BE2C (cell line): ENCODE measurements around the gene TUBB.

Experiments used
- DNase-seq: peaks from one replicate; pipeline ENCODE4 v3.0.0-alpha.2; 2020
- H3K27me3 ChIP-seq: fragments of 250-450 bp; sonication (Bioruptor Pico); 2 replicates; pipeline ENCODE4 v1.5.1; 2020; ENCODE audit warnings: mild to moderate bottlenecking
- H3K36me3 ChIP-seq: fragments of 250-450 bp; sonication (Bioruptor Pico); 2 replicates; pipeline ENCODE4 v1.5.1; 2020; ENCODE audit warnings: mild to moderate bottlenecking
- H3K4me1 ChIP-seq: fragments of 250-450 bp; sonication (Bioruptor Pico); 2 replicates; pipeline ENCODE4 v1.5.1; 2020
- H3K4me3 ChIP-seq: 2 replicates; pipeline ENCODE4 v1.5.1; 2011; ENCODE audit warnings: low read depth, low read length
- H3K9me3 ChIP-seq: fragments of 250-450 bp; sonication (Bioruptor Pico); 2 replicates; pipeline ENCODE4 v1.5.1; 2020
- CTCF ChIP-seq: IDR thresholded peaks from 2 replicates; pipeline ENCODE4 v1.5.1; 2012; ENCODE audit warnings: mild to moderate bottlenecking, low read depth, low read length

Gene TUBB

DNA sequence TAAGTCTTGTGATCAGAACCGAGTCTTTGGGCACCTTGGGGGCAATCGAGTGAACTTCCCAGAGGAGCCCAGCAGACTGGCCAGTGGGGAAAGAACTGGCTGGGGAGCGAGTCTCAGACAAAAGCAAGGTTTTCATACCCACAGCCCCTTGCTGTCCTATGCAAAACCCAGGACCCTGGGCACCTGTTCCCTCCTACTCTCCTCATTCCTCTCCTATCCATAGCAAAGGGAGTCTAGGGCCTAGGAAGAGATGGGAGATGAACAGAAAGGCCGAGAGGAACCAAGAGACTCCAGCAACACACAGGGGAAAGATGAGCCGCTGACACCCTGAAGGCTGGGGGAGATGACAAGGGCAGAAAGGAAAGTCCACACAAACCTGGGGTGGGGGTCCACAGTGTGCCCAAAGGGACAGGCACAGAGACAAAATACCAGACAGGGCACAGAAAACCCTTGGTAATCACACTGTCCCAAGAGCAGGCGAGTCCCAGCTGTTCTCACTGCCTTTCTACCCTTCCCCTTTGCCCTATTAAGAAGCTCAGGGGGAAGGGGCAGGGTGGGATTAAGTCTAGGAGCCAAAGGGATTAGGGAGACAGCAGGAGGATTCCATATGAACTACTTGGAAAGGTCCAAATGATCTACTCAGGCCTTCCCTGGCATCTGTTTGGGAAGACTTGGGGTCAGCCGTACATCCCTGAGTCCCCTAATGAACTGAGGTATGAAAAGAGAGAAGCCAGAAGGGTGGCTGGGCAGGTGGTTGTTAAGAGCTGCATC is 40.2 kb upstream of the TUBB start:
- Histone ChIP-seq H3K4me3 (no peak overlapping the region; the same call in 1 of the 2 replicates), H3K27me3 (no peaks in the 10 kb centered on the region), H3K36me3 (peaks cover 49% of the 10 kb centered on the region), H3K9me3 (no peaks in the 10 kb centered on the region), H3K4me1 (peaks cover 7% of the 10 kb centered on the region)
- no peak for TF ChIP-seq CTCF
- no peak for DNase-seq

- Histone ChIP-seq H3K36me3 (peaks cover 44% of the 10 kb centered on the region), H3K4me3 (peak overlapping the region; percentile 74), H3K27me3 (no peaks in the 10 kb centered on the region), H3K9me3 (no peaks in the 10 kb centered on the region), H3K4me1 (peaks cover 11% of the 10 kb centered on the region)
- TF ChIP-seq CTCF: no peak
- no peak for DNase-seq
Observed at GRCh38 chr6:30681766-30682142, 38.4 kb upstream of the TUBB start.

DNA sequence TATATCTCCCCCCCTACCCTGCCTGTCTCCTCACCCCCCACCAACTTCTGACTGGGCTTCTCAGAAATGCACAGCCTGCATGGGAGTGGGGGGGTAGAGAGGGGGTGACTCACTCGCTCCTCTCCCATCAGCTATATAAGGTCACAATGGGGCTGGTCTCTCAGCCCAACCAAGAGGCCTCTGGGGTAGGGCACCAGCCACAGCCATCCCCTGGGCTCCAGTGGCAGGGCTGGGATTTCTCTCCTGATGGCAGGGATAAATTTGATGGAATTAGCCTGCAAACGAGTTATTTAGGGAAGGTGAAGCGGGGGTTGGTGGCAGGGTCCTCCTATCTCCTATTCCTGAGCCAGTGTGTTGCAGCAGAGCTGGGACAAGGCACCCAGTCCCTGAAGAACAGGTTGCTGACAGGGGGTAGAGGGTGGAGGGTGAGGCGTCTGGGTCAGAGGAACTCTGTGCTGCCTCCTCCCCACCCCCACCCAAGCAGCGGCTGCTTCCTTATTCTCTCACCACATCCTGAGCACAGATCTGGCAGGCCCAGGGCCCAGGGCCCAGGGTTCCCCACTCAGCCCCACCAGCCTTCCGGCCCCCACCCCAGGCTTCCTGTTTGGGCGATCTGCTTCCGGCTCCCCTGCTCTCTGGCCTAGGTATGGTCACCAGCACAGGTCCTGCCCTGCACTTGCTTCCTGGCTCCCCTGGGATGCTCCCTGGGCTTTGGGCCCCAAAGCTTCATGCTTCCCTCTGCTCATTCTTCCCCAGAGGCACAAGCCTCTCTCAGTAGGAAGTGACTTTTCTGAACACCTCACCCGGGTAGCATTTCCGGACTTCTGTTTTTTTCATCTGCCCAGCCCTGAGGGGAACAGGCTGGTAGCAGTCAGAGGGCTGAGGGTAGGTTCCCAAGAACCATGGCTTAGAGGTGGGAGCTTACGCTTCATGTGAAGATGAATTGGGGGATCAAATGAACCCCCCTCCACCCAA is 37.7 kb upstream of the TUBB start:
- peaks cover 37% of the 10 kb centered on the region for H3K36me3 ChIP-seq
- TF ChIP-seq CTCF: no peak
- peaks cover 11% of the 10 kb centered on the region for H3K4me1 ChIP-seq
- no peaks in the 10 kb centered on the region for H3K27me3 ChIP-seq
- H3K9me3 ChIP-seq: no peaks in the 10 kb centered on the region
- peak overlapping the region; percentile 74 for H3K4me3 ChIP-seq
- DNase-seq: peak; percentile 77

GRCh38 chr6:30683183-30683979 is 36.8 kb upstream of the TUBB start:
- peak overlapping the region; percentile 74 for H3K4me3 ChIP-seq
- peaks cover 16% of the 10 kb centered on the region for H3K4me1 ChIP-seq
- peaks cover 32% of the 10 kb centered on the region for H3K36me3 ChIP-seq
- H3K9me3 ChIP-seq: no peaks in the 10 kb centered on the region
- H3K27me3 ChIP-seq: no peaks in the 10 kb centered on the region
- no peak for DNase-seq
- no peak for TF ChIP-seq CTCF

GRCh38 chr6:30683980-30684338 is 36.2 kb upstream of the TUBB start:
- Histone ChIP-seq H3K4me1 (peaks cover 16% of the 10 kb centered on the region), H3K27me3 (no peaks in the 10 kb centered on the region), H3K4me3 (peak overlapping the region; percentile 74), H3K9me3 (no peaks in the 10 kb centered on the region), H3K36me3 (peaks cover 27% of the 10 kb centered on the region)
- TF ChIP-seq CTCF: no peak
- DNase-seq: no peak
